Stimulated activated naive CD8-positive, alpha-beta T cell treated with anti-CD3 and anti-CD28 coated beads, Interleukin-15, Interleukin-2, amounts not matched to agents 100 U/mL and 50 U/mL, for 24 hours (primary cell): ENCODE results near the gene IHH.

Source experiments
- ATAC-seq: fragments of 150-1000 bp; cut with Tn5 transposase; one replicate; pipeline ENCODE4 v1.10.0; 2021
- DNase-seq: peaks from one replicate; pipeline ENCODE4 v3.0.0; 2021

The IHH gene

DNA sequence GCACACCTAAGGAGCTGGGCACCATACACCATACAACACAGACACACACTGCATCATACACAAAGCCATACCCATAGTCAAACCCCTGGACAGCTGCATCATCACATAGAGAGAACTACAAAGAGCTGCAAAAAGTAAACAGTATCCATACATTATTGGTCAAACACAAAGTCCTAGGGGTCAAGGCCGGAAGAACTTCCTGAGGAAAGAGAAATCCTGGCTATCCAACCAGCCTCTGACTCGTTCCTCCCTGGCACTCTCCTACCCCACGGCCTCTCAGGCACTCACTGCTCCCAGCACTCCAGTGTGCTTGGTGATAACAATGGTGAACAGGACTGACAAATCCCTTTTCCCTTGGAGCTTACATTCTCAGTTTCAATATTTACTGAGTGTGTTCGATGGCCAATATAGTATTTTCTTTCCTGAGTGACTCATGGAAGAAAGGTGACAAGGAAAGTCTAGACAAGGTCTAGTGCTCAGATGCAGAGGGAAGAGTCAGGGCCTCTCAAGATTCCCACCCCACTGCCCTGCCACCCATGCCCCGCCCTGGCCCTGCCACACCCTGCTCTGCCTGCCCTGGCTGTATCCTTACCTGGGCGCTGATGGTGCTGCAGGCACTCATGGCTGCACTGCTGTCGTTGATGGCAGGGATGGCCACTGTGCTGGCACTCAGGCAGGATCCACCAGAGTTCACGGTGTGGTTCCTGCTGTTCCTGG lies 22.8 kb downstream of the IHH start:
- no peak for DNase-seq
- no peak for ATAC-seq

DNA sequence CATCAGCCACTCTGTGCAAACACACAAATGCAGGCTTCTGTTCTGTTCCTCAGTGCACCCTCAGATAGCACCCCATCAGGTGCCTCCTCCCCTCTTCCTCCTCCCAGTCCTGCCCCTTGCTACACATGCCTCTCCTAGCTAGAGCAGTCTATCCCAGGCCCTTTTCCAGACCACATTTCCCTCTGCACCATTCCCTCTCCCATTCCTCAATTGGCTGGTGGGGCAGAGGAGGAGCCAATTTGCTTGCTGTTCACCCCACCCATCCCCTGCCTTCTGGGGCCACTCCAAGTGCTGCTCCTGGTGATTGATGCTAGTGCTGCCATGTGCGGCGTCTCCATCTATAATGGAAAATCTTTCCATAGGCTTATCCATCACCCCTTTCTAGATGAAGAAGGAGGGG lies 24.8 kb downstream of the IHH start:
- no peak for DNase-seq

DNA sequence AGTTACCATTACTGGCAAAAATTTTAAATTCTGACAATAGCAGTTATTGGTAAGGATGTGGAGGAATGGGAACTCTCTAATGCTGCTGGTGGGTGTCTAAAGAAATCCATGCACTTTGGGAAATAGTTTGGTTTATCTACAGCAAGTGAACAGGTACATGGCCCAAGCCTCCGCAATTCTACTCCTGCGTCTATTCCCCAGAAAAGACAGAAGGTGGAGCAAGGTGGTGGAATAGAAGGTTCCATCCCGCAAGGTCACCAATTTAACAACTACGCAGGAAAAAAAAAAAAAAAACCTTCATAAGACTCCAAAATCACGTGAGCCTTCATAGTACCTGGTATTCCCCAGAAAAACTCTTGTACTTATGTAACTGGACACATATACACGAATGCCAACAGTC lies 25.9 kb downstream of the IHH start:
- DNase-seq (no peak), ATAC-seq (no peak)

More for the DNA sequence above, 24.8 kb downstream of the IHH start:
- ATAC-seq = no peak

DNA sequence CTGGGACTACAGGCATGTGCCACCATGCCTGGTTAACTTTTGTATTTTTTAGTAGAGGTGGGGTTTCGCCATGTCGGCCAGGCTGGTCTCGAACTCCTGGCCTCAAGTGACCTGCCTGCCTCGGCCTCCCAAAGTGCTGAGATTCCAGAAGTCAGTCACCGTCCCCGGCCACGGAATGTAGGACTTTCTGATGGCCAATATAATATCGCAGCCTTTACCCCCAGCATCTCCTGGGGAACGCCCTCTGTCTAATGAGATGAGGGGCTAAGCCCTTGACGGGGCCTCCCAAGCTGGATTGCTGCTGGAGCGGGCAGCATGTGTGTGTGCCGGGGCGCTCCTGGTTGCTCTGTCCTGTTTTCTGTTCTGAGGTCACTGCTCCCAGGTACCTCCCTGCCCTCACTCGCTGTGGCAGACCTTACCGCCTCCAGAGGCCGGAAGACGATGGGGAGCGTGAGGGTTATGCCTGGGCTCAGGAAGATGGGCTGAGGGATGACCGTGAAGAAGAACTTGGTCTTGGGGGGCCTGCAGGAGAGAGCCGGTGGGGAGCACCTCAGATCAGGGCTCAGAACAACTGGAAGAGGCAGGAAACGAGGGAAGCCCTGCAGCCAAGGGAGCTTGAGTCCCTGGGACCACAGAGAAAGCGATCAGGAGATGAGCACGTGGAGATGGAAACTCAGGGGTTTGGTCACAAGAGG lies 28.5 kb downstream of the IHH start:
- DNase-seq (no peak), ATAC-seq (no peak)

DNA sequence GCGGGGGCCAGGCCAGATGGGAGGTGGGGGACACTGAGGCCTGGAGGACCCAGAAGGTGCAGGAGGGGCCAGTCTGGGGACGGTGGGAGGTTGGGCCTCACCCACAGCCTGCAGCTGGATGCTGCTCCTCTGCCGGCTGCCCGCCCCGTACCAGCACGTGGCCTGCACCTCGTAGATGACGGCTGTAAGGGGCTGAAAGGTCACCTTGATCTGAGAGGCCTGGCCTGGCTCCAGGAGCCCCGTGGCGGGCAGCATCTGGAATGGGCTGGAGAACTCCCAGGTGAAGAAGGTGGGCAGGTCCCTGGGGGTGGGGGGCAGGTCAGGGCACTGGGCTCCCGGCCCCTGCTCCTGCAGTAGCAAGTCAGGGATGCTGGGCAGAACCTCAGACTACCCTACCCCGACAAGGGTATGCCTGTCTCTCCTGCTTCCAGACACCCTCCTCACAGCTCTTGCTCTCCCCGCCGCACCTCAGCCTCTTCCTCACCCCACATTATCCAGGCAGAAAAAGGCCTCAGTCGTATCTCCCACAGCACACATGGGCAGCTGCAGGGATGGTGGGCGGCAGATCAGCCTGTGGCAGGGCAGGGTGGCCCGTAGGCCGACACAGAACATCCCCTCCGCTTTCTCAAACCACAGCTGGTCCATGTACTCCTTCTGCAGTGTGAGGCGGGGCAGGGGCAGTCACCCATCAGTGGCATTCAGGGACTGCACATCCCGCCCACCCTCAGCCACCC lies 29.5 kb downstream of the IHH start:
- ATAC-seq = no peak
- no peak for DNase-seq

DNA sequence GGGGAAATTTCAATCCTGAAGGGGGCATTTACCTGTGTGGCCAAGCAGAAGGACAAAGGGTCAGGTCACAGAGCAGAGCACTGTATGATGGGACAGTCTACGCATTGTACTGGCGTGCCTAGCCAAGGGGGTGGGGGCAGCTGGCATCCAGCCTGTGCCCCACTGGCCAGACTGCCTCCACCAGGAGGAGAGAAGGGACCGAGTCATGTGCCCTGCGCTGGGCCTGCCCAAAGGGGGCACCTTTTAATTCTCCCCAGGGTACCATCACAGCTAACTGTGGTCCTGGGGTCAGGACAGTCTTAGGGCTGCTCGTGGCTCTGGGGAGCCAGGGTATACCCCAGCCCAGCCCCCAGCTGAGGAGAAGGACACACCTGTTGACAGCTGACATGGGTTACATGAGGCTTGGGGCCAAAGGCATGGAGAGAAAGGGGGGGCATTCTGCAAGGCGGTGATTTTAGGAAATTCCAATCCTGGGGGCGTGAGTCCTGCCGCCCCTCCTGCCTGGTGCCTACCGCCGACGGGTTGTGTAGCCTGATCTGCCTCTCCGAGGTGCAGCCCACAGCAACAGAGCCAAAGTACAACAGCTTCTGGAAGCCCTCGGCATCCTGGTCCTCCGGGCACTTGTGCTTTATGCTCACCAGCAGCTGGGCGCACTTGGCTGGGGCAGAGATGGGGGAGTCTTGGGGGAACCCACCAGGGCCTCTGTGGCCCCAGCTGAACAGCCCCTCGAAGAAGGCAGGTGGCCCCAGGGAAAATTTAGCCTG lies 30.4 kb downstream of the IHH start:
- ATAC-seq (no peak), DNase-seq (no peak)

DNA sequence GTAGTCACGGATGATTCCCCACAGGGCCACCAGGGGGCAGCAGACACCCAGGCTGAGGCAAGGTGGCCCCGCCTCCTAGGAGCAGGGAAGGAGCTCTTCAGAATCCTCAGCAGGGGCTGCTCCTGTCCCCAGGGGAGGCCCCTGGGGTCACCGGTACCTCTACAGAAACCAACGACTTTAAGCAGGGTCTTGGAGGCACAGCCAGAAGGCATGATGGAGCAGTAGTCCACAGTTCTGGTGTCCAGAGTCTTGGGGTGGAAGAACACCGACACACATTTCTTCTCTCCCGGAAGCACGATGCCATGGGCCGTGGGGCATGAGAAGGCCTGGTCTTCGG lies 30.9 kb downstream of the IHH start:
- DNase-seq = peak; percentile 80
- peak; percentile 67 for ATAC-seq

DNA sequence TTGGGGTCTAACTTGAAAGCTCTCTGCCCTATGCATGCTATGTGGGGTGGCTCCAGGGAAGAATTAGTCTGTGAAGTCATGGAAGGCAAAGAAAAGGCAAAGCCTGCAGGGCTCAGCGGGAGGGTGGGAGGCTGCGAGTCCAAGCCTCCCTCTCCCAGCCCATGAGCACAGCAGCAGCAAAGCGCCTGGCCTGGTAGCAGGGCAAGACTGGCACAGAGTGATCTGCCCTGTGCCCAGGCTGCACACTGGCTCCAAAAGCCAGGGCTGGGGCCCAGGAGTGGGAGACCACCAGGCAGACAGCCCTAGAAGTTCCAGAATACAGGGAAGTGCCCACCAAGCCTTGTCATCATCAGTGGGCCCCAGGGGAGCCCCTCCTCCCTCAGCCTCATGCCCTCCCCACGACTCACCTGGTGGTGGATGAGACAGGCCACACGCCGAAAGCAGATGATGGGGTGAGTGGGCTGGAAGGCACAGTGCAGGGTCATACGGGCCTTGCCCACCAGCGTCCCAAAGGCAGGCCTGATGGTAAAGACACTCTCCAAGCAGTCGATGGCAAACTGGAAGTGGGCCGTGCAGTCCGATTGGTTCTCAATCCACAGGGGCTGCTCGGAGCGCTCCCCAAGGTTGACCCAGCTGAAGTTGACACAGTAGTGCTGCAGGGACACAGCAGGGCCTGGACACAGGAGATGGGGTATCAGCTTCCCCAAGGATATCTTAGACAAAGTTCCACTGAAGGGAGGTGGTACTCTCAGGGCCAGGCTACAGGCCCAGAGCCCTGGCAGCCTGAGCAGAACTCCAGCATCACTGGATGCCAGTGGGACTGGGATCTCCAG lies 31.5 kb downstream of the IHH start:
- DNase-seq (no peak), ATAC-seq (peak; percentile 4)

DNA sequence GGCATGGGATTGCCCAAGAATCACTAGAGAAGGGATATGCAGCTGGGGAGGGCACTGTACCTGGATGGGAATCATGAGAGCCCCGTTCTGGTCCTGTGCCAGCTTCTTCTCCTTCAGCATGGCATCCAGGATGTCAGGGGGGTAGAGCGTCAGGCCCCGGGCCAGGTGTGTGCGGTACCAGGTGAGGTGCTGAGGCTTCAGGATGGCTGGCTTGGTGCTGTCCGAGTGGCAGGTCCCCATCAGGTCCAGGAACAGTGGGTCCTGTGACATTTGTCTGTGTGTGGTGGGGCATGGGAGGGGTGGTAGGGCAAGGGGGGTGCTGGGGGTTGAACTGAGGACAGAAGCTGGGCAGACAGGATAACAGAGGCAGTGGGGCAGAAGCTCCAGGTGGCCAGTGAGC lies 32.6 kb downstream of the IHH start:
- no peak for ATAC-seq

DNA sequence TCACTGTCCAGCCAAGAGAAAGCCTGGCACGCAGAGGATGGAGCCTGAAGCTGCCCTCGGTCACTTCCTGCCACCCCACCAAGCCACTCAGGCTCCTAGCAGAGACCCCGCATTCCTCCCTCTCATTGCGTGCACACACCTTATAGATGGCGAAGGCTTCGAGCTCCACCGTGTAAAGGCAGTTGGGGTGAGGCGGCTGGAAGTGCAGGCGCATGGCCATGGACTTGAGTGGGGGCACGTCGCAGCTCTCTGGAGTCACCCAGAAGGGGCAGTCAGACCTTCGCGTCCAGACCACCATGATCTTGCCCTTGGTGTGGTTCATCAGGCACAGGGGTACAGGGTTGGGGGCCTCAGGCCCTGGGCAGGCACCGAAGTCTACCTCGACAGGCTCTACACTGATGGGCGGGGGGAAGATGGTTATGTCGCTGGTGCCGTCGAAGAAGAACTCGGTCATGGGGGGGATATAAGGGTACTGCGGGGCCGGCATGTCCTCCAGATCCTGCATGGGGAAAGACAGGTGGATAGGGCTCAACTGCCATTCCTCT lies 33.1 kb downstream of the IHH start:
- DNase-seq = no peak
- no peak for ATAC-seq

More for the DNA sequence above, 32.6 kb downstream of the IHH start:
- no peak for DNase-seq

DNA sequence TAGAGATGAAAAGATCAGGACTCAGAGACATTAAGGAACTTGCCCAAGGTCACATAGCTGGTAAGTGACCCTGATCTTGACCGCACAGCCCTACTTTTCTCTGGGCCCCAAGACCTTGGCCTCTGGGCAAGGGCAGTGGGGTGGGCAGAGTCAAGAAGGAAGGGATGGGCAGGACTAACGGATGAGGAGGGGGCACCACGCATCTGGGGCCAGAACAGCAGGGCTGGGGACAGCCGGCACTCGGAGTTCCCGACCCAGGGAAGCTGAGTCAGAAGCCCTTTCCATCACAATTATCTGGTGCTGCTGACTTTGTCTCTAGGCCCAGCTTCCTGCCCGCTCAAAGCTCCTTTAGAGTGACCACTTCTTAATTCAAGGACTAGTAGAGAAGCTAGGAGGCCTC lies 33.8 kb downstream of the IHH start:
- ATAC-seq (no peak), DNase-seq (no peak)

DNA sequence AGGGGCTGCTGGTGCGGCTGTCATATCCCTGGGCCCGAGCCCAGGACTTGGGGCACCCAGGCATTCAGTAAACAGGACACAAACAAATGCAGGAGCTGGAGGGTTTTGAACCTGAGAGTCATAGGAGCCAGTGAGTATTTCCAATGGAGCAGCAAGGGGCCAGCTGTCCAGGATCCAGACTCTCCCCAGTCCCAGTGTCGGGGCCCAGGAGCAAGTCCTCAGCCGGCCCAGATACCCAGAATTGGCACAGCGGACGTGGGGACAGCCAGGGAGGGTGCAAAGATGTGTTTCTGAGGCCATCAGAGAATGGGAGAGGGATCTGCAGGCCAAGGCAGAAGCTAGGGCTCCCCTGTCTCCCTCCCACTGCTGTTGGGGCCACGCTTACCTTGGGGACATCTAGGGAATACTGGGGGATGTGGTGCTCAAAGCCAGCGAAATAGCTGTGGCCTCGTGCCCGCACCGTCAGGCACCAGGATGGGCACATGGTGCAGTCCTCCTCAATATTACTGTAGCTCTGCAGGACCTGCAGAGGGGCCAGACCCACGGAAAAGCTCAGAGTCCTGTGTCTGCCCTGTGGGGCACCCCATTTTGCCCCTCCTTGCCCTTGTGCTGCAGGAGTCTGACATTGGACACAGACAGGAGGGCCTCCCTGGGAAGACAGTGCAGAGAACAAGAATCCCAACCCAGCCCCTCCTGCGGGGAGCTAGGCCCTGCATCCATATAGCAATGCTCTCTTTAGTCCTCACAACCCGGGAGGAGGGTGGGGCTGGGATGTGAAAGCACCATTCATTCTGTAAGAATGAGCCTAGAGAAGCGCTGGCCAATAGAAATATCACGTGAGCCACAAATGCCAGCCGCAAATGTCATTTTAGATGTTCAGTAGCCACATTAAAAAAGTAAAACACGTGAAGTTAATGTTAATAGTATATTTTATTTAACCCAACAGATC lies 34.8 kb downstream of the IHH start:
- ATAC-seq (no peak), DNase-seq (no peak)

DNA sequence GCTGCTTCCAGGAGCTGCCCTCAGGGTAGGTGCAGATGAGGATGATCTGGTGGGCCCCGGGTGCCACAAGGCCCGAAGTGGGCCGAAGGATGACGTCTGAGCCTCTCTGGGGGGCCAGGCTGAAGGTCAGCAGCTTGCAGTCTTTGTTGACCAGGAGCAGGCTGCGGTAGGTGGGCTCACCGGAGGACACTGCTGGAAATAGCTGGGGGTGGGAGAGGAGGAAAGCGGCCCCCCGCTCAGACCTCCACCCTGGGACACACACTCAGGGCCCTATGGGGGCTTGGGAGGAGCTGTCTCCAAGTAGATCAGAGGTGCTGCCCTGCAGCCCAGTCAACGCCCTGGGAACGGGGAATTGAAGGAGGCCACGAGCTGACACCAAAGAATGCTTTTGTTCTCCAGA lies 36.7 kb downstream of the IHH start:
- ATAC-seq = no peak

DNA sequence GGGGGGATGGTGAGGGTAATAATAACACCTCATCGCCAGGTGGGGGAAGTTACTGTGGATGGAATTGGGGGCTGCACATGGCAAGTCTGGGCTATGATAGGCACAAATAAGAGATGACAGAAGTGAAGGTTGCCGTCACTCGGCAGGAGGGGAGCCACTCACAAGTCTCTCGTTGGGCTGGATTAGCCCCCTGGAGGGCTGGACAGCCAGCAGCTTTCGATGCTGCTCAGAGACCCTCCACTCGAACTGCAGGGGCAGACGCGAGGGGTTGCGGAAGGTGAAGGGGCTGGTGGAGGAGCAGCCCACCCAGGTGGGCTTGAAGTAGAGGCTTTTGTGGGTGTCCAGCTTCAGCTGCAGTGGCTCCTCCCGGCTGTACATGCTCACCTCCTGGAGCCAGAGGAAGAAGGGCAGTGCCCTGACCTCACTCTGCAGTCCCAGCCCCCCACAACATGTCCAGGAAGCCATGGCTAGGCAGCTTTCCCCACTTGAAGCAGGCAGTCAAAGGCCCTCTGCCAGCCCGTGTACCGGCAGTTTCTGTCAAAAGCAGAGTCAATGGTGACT lies 37.6 kb downstream of the IHH start:
- DNase-seq = no peak
- no peak for ATAC-seq

More for the DNA sequence above, 36.7 kb downstream of the IHH start:
- DNase-seq = no peak

DNA sequence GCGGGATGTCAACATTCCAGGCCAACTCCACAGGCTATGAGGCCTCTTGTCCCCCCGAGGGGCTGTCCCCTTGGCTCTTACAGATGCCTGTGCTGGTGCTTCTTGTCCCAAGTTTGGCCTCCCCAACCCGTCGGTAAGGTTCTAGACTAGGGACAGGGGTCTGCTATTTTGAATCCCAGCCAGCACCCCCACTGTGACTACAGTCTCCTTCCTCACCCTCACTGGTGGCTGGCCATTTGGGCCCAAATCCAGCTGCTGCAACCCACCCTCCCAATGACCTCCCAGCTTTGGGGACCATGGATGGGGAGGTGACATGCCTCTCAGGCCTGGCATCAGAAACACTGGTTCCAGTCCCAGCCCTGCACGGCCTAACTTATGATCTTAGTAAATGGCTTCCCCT lies 38.1 kb downstream of the IHH start:
- ATAC-seq (no peak), DNase-seq (no peak)

DNA sequence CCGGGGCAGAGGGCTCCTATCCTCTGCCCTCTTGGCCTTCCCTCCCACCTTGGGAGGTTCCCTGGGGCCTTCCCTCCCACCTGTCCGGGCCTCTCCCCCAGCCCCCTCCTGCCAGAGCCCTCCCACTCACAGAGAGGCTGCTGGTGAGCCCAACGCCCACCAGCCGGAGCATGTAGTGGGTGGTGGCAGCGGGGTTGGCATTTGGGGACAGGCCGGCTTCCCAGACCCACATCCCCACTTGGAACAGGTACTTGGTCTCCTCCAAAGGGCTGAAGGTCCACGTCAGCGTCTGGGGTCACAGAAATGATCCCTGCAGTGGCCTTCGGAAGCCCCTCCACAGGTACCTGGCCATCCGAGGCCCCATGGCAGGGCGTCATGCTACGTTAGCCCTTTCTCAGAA lies 38.7 kb downstream of the IHH start:
- no peak for DNase-seq
- ATAC-seq = no peak

DNA sequence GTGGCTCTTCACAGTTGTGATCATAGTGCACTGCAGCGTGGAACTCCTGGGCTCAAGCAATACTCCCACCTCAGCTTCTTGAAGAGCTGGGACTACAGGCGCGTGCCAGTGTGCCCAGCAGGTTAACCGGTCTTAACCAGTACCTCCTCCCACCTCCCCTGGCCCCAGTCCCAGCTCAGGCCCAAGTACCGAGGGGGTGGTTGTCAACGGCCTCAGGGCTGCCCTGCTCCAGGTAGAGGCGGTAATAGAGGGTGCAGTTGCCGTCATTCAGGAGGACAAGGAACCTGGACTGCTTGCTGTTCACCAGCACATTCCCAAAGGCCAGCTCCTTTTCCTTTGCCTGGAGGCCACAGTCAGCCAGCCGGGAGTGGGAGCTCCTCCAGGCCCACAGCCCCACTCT lies 39.1 kb downstream of the IHH start:
- ATAC-seq = no peak
- DNase-seq = no peak

DNA sequence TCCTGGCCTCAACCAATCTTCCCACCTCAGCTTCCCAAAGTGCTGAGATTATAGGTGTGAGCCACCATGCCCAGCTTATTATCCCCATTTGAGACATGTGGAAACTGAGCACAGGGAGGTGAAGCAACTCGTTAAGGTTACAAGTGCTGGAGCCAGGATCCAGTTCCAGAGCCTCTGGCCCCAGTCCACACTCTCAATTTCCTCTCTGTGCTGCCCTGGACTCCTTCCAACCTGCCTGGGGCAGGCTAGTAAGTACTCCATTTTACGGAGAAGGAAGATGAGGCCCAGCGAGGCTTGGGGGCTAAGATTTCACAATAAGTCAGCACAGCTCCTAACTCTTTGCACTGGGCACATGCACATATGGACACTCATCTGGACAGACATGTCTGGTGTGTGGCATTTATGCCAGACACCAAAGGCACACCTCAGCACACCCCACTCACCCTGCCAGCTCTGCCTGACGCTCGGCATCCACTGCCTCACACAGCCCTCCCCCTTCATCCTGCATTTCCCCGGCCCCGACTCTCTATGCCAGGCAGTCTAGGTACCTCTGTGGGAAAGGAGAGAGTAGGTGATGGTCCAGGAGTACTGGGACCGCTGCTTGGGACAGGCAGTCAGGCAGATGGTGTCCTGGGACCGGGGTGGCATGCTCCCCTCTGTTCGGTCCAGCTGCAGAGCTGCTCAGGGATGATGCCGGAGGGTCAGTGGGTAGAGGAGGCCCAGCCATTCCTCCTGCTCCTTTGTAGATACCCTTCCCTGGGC lies 39.9 kb downstream of the IHH start:
- DNase-seq = no peak
- no peak for ATAC-seq

DNA sequence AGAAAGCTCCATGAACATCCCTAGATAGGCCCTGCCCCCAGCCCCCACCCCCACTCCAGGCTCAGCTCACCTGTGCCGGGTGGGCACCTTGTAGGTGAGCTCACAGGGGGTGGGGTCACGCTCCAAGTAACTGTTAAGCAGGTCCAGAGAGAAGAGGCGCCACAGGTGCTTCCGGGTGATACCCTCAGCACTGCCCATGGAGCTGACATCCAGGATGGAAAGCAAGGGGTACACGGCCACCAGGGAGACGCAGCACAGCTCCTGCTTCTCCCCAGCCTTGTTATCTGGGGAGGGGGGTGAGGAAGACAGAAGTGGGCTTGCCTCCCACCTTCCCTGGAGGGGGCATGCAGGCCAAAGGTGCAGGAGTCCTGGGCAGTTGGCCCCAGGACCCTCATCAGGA lies 41.3 kb downstream of the IHH start:
- DNase-seq (no peak), ATAC-seq (no peak)
